Stimulated activated CD4-positive, alpha-beta T cell treated with anti-CD3 and anti-CD28 coated beads, TNF-alpha, amount 100 ng/mL, for 24 hours (primary cell): ENCODE results near the gene ADGRL2.

ENCODE experiments used
- DNase-seq, 3 experiments: peaks; one replicate each; pipeline ENCODE4 v3.0.0-alpha.2; 2020; ENCODE audit warnings: low read depth in 3 of 3

The ADGRL2 gene

GRCh38 chr1:81907575-81907974, 106.8 kb downstream of the ADGRL2 start:
- no peak for DNase-seq

GRCh38 chr1:81912383-81912782, 111.6 kb downstream of the ADGRL2 start:
- no peak for DNase-seq

- no peak for DNase-seq
Measured at GRCh38 chr1:81915937-81916336, 115.2 kb downstream of the ADGRL2 start.

- no peak for DNase-seq
Measured at GRCh38 chr1:81920245-81920740, 119.6 kb downstream of the ADGRL2 start.

GRCh38 chr1:81920886-81921285, 120.2 kb downstream of the ADGRL2 start:
- no peak for DNase-seq

- DNase-seq = no peak
Measured at GRCh38 chr1:81921344-81921743, 120.6 kb downstream of the ADGRL2 start.

- DNase-seq = no peak
Measured at GRCh38 chr1:81921851-81922462, 121.2 kb downstream of the ADGRL2 start.

GRCh38 chr1:81922955-81923354, 122.2 kb downstream of the ADGRL2 start:
- DNase-seq = no peak

GRCh38 chr1:81929106-81929505, 128.4 kb downstream of the ADGRL2 start:
- no peak for DNase-seq

GRCh38 chr1:81936853-81937252, 136.1 kb downstream of the ADGRL2 start:
- no peak for DNase-seq

GRCh38 chr1:81937791-81938450, 137.2 kb downstream of the ADGRL2 start:
- DNase-seq = no peak

- DNase-seq = no peak
Measured at GRCh38 chr1:81948495-81948894, 147.8 kb downstream of the ADGRL2 start.

- DNase-seq = no peak
Measured at GRCh38 chr1:81949421-81949820, 148.7 kb downstream of the ADGRL2 start.

GRCh38 chr1:81950037-81950436, 149.3 kb downstream of the ADGRL2 start:
- DNase-seq = no peak

- DNase-seq = no peak
Measured at GRCh38 chr1:81950591-81951244, 150.0 kb downstream of the ADGRL2 start.

GRCh38 chr1:81954534-81955020, 153.8 kb downstream of the ADGRL2 start:
- DNase-seq = no peak

GRCh38 chr1:81967951-81968350, 167.2 kb downstream of the ADGRL2 start:
- DNase-seq = no peak

- DNase-seq = no peak
Measured at GRCh38 chr1:81970416-81970815, 169.7 kb downstream of the ADGRL2 start.

GRCh38 chr1:81974222-81974841, 173.6 kb downstream of the ADGRL2 start:
- no peak for DNase-seq

GRCh38 chr1:81974883-81975555, 174.3 kb downstream of the ADGRL2 start:
- no peak for DNase-seq

GRCh38 chr1:81976539-81976938, 175.8 kb downstream of the ADGRL2 start:
- no peak for DNase-seq

GRCh38 chr1:81978945-81979344, 178.2 kb downstream of the ADGRL2 start:
- DNase-seq = no peak
